WTC11 (cell line): Measurements from ENCODE around the gene ZNF664. TPM values are rescaled to one million over a fixed set of nuclear protein-coding genes. Genes with fewer than 3 reads are reported as not detected.

Source experiments
- ATAC-seq: fragments of 200-7000 bp; cut with Tn5 transposase; 2 replicates; pipeline ENCODE4 v1.10.0; 2021; ENCODE audit warnings: mild to moderate bottlenecking, moderate library complexity
- CTCF ChIA-PET: fragments of 300-600 bp; sonication (Branson Sonifier 250); formaldehyde crosslinking; loops from one replicate; lab custom pipeline; 2021; ENCODE audit warnings: antibody characterized with exemption; lab: Charles Lee
- POLR2A ChIA-PET: fragments of 350-600 bp; sonication (Branson Sonifier 250); formaldehyde crosslinking; loops from one replicate; lab custom pipeline; 2021; ENCODE audit warnings: antibody characterized with exemption; lab: Charles Lee
- DNase-seq: peaks from one replicate; pipeline ENCODE4 v3.0.0; 2021; ENCODE audit warnings: low spot score
- H3K27ac Mint-ChIP-seq: 2 replicates; pipeline ENCODE4 v1.8.0; 2021; ENCODE audit warnings: mixed read lengths
- H3K27me3 Mint-ChIP-seq: 2 replicates; pipeline ENCODE4 v1.8.0; 2021; ENCODE audit warnings: low read depth, mild to moderate bottlenecking, moderate library complexity, mixed read lengths
- H3K36me3 Mint-ChIP-seq: 2 replicates; pipeline ENCODE4 v1.8.0; 2021; ENCODE audit warnings: mixed read lengths
- H3K4me1 Mint-ChIP-seq: 2 replicates; pipeline ENCODE4 v1.8.0; 2022; ENCODE audit warnings: mixed read lengths
- H3K4me3 Mint-ChIP-seq: 2 replicates; pipeline ENCODE4 v1.8.0; 2021; ENCODE audit warnings: mild to moderate bottlenecking, moderate library complexity, mixed read lengths
- H3K9me3 Mint-ChIP-seq: 2 replicates; pipeline ENCODE4 v1.8.0; 2021; ENCODE audit warnings: mixed read lengths
- ATF1 ChIP-seq: sonication (generic); formaldehyde crosslinking; IDR thresholded peaks from 2 replicates; pipeline ENCODE4 v1.8.1; 2023; ENCODE audit warnings: mild to moderate bottlenecking, moderate library complexity, missing genetic modification reagents
- ESRRA ChIP-seq: sonication (generic); formaldehyde crosslinking; IDR thresholded peaks from 2 replicates; pipeline ENCODE4 v1.8.1; 2022; ENCODE audit warnings: mild to moderate bottlenecking, missing genetic modification reagents, borderline replicate concordance
- ETV6 ChIP-seq: sonication (generic); formaldehyde crosslinking; IDR thresholded peaks from 2 replicates; pipeline ENCODE4 v1.8.1; 2022; ENCODE audit warnings: mild to moderate bottlenecking, missing genetic modification reagents
- GRHL2 ChIP-seq: fragments of 250-450 bp; sonication (Bioruptor Pico); IDR thresholded peaks from 2 replicates; pipeline ENCODE4 v1.8.0; 2022; ENCODE audit warnings: mild to moderate bottlenecking, moderate library complexity; ENCODE audit not compliant: insufficient replicate concordance, severe bottlenecking
- GTF2I ChIP-seq: fragments of 250-450 bp; sonication (Bioruptor Pico); conservative IDR thresholded peaks from 2 replicates; pipeline ENCODE4 v1.4.0; 2021; ENCODE audit warnings: mild to moderate bottlenecking
- JUN ChIP-seq: sonication (generic); formaldehyde crosslinking; IDR thresholded peaks from 2 replicates; pipeline ENCODE4 v1.8.0; 2023; ENCODE audit warnings: mild to moderate bottlenecking, missing genetic modification reagents
- MYBL2 ChIP-seq: sonication (generic); formaldehyde crosslinking; IDR thresholded peaks from 2 replicates; pipeline ENCODE4 v1.8.1; 2023; ENCODE audit warnings: mild to moderate bottlenecking, moderate library complexity, missing genetic modification reagents
- NFATC4 ChIP-seq: fragments of 250-450 bp; sonication (Bioruptor Pico); IDR thresholded peaks from 2 replicates; pipeline ENCODE4 v1.9.0; 2021; ENCODE audit warnings: mild to moderate bottlenecking
- NFE2L1 ChIP-seq: sonication (generic); formaldehyde crosslinking; IDR thresholded peaks from 2 replicates; pipeline ENCODE4 v1.8.1; 2023; ENCODE audit warnings: missing genetic modification reagents
- NR2C2 ChIP-seq: sonication (generic); formaldehyde crosslinking; IDR thresholded peaks from 2 replicates; pipeline ENCODE4 v1.8.0; 2022; ENCODE audit warnings: mild to moderate bottlenecking, missing genetic modification reagents
- NR3C1 ChIP-seq: sonication (generic); formaldehyde crosslinking; conservative IDR thresholded peaks from 2 replicates; pipeline ENCODE4 v1.8.1; 2023; ENCODE audit warnings: low read depth, mild to moderate bottlenecking, missing genetic modification reagents
- RORB ChIP-seq: fragments of 250-450 bp; sonication (Bioruptor Pico); IDR thresholded peaks from 2 replicates; pipeline ENCODE4 v1.9.0; 2021; ENCODE audit warnings: mild to moderate bottlenecking
- SOX15 ChIP-seq: fragments of 250-450 bp; sonication (Bioruptor Pico); IDR thresholded peaks from 2 replicates; pipeline ENCODE4 v1.9.0; 2021; ENCODE audit warnings: mild to moderate bottlenecking
- ZNF121 ChIP-seq: sonication (generic); formaldehyde crosslinking; IDR thresholded peaks from 2 replicates; pipeline ENCODE4 v1.8.0; 2023; ENCODE audit warnings: missing genetic modification reagents
- ZNF138 ChIP-seq: sonication (generic); formaldehyde crosslinking; conservative IDR thresholded peaks from 2 replicates; pipeline ENCODE4 v1.8.1; 2022; ENCODE audit warnings: mild to moderate bottlenecking, moderate library complexity, missing genetic modification reagents
- ZNF232 ChIP-seq: sonication (generic); formaldehyde crosslinking; IDR thresholded peaks from 2 replicates; pipeline ENCODE4 v1.8.0; 2022; ENCODE audit warnings: mild to moderate bottlenecking, missing genetic modification reagents
- ZNF671 ChIP-seq: fragments of 250-450 bp; sonication (Bioruptor Pico); IDR thresholded peaks from 2 replicates; pipeline ENCODE4 v1.8.0; 2021; ENCODE audit warnings: mild to moderate bottlenecking
- total RNA-seq: library from RNA; stranded (reverse); gene quantifications from 3 replicates; pipeline ENCODE4 v1.2.3, GENCODE V29; 2021
- TF ChIP-seq, protein P1 (sequence below): sonication (generic); formaldehyde crosslinking; IDR thresholded peaks from 2 replicates; pipeline ENCODE4 v1.8.0; 2023; ENCODE audit warnings: missing genetic modification reagents
- TF ChIP-seq, protein P2 (sequence below): fragments of 200-600 bp; IDR thresholded peaks from 2 replicates; pipeline ENCODE4 v1.8.0; 2022; ENCODE audit warnings: antibody characterized with exemption
- TF ChIP-seq, protein P3 (sequence below): sonication (generic); formaldehyde crosslinking; IDR thresholded peaks from 2 replicates; pipeline ENCODE4 v1.8.1; 2022; ENCODE audit warnings: mild to moderate bottlenecking, missing genetic modification reagents, moderate library complexity, borderline replicate concordance
- TF ChIP-seq, protein P4 (sequence below): sonication (generic); formaldehyde crosslinking; IDR thresholded peaks from 2 replicates; pipeline ENCODE4 v1.8.0; 2022; ENCODE audit warnings: missing genetic modification reagents
- TF ChIP-seq, protein P5 (sequence below): fragments of 250-450 bp; sonication (Bioruptor Pico); IDR thresholded peaks from 2 replicates; pipeline ENCODE4 v1.9.0; 2021; ENCODE audit warnings: mild to moderate bottlenecking
- TF ChIP-seq, protein P6 (sequence below): sonication (generic); formaldehyde crosslinking; IDR thresholded peaks from 2 replicates; pipeline ENCODE4 v1.8.0; 2022; ENCODE audit warnings: mild to moderate bottlenecking, missing genetic modification reagents

ZNF664 gene
- total RNA-seq, 1 experiment from 2014 or later, result 61.7 TPM

DNA sequence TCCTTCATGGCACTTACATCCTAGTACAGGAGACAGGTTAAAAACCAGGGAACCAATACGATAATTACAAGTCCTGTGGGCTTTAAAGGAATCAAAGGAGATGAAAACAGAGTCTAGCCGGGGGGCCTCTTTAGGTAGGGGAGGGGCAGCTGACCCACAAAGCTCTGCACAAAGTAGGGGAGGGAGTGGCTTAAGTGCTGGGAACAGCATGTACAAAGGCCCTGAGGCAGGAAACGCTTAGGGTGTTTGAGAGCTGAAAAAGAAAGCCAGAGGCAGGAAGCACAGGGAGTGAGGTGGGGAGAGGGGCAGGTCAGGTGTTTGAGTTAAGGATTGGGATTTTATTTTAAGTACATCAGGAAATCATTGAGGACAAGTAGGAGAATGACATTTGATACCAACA, 37.7 kb downstream of the ZNF664 start:
- Mint-ChIP-seq H3K4me1 (peaks cover 21% of the 10 kb centered on the region), H3K4me3 (no peak overlapping the region), H3K27ac (no peak overlapping the region), H3K9me3 (no peaks in the 10 kb centered on the region), H3K36me3 (peaks cover 26% of the 10 kb centered on the region), H3K27me3 (no peaks in the 10 kb centered on the region)
- DNase-seq (no peak), ATAC-seq (no peak)
- CTCF ChIA-PET, result interaction anchor here (1.0 kb wide), 1 partner anchor 22 kb away, joined by 3 read pairs; no protein-coding TSS in a partner anchor
- POLR2A ChIA-PET, result no interaction called here
- no peak for TF ChIP-seq ZNF138
- no peak for TF ChIP-seq NFE2L1
- no peak for TF ChIP-seq NFATC4 (CRISPR knock-in tag)
- no peak for TF ChIP-seq RORB (CRISPR knock-in tag)
- no peak for TF ChIP-seq JUN (CRISPR knock-in tag)
- no peak for TF ChIP-seq SOX15 (CRISPR knock-in tag)
- TF ChIP-seq GTF2I (CRISPR knock-in tag), result 0 out of 2 replicates have a peak, but pooled peaks have one; percentile 16
- TF ChIP-seq ETV6, result no peak

DNA sequence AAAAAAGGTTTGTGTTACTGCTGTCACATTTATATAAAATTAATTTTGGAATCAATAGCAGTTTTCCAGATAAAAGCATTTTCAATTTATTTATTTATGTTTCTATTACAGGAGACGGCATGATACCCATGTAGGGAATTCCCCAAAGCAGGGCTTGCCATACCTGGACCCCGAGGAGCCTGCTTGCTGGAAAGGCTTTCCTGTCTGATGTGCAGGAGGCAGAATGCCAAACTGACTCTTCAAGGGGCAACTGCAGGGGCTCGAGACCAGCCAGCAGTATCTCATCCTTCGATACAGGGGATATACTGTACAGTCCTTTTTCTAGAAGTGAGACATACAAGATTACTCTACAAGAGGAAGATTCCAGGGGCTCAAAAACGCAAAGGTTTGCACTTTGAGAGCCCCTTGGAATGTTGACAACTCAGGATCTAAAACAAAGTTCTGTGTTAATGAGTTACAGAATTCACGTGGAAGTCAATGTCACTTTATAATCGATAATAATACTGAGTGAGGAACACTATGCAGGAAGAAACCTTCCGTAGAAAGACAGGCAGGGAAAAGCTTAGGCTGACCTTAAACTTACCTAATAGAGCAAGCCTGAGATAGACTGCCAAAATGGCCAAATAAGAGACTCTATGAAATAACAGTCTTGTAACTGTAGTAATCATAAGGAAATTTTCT, 38.6 kb downstream of the ZNF664 start:
- Mint-ChIP-seq H3K4me1 (peaks cover 17% of the 10 kb centered on the region), H3K9me3 (no peaks in the 10 kb centered on the region), H3K27me3 (no peaks in the 10 kb centered on the region), H3K4me3 (no peak overlapping the region), H3K36me3 (peaks cover 26% of the 10 kb centered on the region), H3K27ac (no peak overlapping the region)
- POLR2A ChIA-PET, result no interaction called here
- DNase-seq (no peak), ATAC-seq (no peak)
- CTCF ChIA-PET, result interaction anchor here (0.8 to 1.0 kb wide), 2 partner anchors 21 kb away, joined by 3 read pairs; no protein-coding TSS in a partner anchor
- TF ChIP-seq ESRRA (CRISPR knock-in tag), result no peak
- TF ChIP-seq, protein P1, sequence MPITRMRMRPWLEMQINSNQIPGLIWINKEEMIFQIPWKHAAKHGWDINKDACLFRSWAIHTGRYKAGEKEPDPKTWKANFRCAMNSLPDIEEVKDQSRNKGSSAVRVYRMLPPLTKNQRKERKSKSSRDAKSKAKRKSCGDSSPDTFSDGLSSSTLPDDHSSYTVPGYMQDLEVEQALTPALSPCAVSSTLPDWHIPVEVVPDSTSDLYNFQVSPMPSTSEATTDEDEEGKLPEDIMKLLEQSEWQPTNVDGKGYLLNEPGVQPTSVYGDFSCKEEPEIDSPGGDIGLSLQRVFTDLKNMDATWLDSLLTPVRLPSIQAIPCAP (CRISPR knock-in tag), result no peak
- TF ChIP-seq, protein P2, sequence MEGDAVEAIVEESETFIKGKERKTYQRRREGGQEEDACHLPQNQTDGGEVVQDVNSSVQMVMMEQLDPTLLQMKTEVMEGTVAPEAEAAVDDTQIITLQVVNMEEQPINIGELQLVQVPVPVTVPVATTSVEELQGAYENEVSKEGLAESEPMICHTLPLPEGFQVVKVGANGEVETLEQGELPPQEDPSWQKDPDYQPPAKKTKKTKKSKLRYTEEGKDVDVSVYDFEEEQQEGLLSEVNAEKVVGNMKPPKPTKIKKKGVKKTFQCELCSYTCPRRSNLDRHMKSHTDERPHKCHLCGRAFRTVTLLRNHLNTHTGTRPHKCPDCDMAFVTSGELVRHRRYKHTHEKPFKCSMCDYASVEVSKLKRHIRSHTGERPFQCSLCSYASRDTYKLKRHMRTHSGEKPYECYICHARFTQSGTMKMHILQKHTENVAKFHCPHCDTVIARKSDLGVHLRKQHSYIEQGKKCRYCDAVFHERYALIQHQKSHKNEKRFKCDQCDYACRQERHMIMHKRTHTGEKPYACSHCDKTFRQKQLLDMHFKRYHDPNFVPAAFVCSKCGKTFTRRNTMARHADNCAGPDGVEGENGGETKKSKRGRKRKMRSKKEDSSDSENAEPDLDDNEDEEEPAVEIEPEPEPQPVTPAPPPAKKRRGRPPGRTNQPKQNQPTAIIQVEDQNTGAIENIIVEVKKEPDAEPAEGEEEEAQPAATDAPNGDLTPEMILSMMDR, result no peak

DNA sequence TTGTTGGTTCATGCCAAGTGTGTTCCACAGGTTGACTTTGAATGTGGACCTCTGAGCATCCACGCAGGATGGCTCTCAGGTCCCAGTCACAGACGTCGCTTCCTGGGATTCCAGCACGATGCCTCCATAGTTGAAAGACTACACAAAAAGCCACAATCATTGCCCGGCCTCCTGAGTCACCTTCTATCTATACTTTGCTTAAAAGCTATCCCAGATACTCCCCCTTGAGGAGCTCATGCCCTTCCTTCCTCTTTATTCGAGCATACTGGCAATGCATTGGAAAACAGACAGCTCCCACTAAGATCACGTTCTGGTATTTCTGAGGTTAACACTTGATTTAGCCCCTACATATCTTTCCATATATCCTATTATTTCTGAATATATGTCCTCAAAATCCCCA, 40.1 kb downstream of the ZNF664 start:
- no peak for ATAC-seq
- ChIA-PET CTCF (interaction anchor here (1.0 to 1.9 kb wide), 2 partner anchors 19 to 74 kb away, joined by 4 to 8 read pairs; no protein-coding TSS in a partner anchor), POLR2A (no interaction called here)
- H3K27ac Mint-ChIP-seq, result no peak overlapping the region
- H3K4me3 Mint-ChIP-seq, result no peak overlapping the region
- H3K9me3 Mint-ChIP-seq, result no peaks in the 10 kb centered on the region
- no peak for DNase-seq
- peaks cover 11% of the 10 kb centered on the region for H3K4me1 Mint-ChIP-seq
- peaks cover 26% of the 10 kb centered on the region for H3K36me3 Mint-ChIP-seq
- no peaks in the 10 kb centered on the region for H3K27me3 Mint-ChIP-seq
- TF ChIP-seq ETV6, result no peak
- TF ChIP-seq ZNF138, result no peak
- TF ChIP-seq SOX15 (CRISPR knock-in tag), result no peak
- TF ChIP-seq, protein P1 (CRISPR knock-in tag), result no peak
- no peak for TF ChIP-seq NR3C1
- TF ChIP-seq, protein P3, sequence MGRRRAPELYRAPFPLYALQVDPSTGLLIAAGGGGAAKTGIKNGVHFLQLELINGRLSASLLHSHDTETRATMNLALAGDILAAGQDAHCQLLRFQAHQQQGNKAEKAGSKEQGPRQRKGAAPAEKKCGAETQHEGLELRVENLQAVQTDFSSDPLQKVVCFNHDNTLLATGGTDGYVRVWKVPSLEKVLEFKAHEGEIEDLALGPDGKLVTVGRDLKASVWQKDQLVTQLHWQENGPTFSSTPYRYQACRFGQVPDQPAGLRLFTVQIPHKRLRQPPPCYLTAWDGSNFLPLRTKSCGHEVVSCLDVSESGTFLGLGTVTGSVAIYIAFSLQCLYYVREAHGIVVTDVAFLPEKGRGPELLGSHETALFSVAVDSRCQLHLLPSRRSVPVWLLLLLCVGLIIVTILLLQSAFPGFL, result no peak
- TF ChIP-seq ATF1, result no peak
- no peak for TF ChIP-seq GRHL2
- TF ChIP-seq, protein P4, sequence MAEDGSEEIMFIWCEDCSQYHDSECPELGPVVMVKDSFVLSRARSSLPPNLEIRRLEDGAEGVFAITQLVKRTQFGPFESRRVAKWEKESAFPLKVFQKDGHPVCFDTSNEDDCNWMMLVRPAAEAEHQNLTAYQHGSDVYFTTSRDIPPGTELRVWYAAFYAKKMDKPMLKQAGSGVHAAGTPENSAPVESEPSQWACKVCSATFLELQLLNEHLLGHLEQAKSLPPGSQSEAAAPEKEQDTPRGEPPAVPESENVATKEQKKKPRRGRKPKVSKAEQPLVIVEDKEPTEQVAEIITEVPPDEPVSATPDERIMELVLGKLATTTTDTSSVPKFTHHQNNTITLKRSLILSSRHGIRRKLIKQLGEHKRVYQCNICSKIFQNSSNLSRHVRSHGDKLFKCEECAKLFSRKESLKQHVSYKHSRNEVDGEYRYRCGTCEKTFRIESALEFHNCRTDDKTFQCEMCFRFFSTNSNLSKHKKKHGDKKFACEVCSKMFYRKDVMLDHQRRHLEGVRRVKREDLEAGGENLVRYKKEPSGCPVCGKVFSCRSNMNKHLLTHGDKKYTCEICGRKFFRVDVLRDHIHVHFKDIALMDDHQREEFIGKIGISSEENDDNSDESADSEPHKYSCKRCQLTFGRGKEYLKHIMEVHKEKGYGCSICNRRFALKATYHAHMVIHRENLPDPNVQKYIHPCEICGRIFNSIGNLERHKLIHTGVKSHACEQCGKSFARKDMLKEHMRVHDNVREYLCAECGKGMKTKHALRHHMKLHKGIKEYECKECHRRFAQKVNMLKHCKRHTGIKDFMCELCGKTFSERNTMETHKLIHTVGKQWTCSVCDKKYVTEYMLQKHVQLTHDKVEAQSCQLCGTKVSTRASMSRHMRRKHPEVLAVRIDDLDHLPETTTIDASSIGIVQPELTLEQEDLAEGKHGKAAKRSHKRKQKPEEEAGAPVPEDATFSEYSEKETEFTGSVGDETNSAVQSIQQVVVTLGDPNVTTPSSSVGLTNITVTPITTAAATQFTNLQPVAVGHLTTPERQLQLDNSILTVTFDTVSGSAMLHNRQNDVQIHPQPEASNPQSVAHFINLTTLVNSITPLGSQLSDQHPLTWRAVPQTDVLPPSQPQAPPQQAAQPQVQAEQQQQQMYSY, result no peak
- TF ChIP-seq, protein P5, sequence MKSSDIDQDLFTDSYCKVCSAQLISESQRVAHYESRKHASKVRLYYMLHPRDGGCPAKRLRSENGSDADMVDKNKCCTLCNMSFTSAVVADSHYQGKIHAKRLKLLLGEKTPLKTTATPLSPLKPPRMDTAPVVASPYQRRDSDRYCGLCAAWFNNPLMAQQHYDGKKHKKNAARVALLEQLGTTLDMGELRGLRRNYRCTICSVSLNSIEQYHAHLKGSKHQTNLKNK (CRISPR knock-in tag), result no peak
- TF ChIP-seq ZNF671 (CRISPR knock-in tag), result no peak
- TF ChIP-seq ZNF232 (CRISPR knock-in tag), result no peak
- TF ChIP-seq ZNF121 (CRISPR knock-in tag), result no peak
- TF ChIP-seq, protein P6, sequence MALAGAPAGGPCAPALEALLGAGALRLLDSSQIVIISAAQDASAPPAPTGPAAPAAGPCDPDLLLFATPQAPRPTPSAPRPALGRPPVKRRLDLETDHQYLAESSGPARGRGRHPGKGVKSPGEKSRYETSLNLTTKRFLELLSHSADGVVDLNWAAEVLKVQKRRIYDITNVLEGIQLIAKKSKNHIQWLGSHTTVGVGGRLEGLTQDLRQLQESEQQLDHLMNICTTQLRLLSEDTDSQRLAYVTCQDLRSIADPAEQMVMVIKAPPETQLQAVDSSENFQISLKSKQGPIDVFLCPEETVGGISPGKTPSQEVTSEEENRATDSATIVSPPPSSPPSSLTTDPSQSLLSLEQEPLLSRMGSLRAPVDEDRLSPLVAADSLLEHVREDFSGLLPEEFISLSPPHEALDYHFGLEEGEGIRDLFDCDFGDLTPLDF, result no peak
- TF ChIP-seq NR2C2, result no peak
- TF ChIP-seq JUN (CRISPR knock-in tag), result no peak
- TF ChIP-seq MYBL2 (CRISPR knock-in tag), result no peak
